IPS-15b (cell line): ENCODE results near the gene DLGAP5.

Source experiments
- H3K27me3 ChIP-seq: one replicate; pipeline ENCODE4 v1.6.1; 2013; ENCODE audit warnings: low read length; ENCODE audit not compliant: control insufficient read depth, insufficient read depth
- H3K36me3 ChIP-seq: one replicate; pipeline ENCODE4 v1.6.1; 2013; ENCODE audit warnings: low read length; ENCODE audit not compliant: control insufficient read depth, insufficient read depth
- H3K4me1 ChIP-seq: one replicate; pipeline ENCODE4 v1.6.1; 2013; ENCODE audit warnings: mild to moderate bottlenecking, low read length; ENCODE audit not compliant: control insufficient read depth, insufficient read depth
- H3K4me3 ChIP-seq: one replicate; pipeline ENCODE4 v1.5.1; 2013; ENCODE audit warnings: low read depth, low read length
- H3K9ac ChIP-seq: one replicate; pipeline ENCODE4 v1.6.1; 2013; ENCODE audit warnings: low read depth, mild to moderate bottlenecking, low read length
- H3K9me3 ChIP-seq: one replicate; pipeline ENCODE4 v1.6.1; 2013; ENCODE audit warnings: mild to moderate bottlenecking, low read length; ENCODE audit not compliant: control insufficient read depth, insufficient read depth

Gene DLGAP5

DNA sequence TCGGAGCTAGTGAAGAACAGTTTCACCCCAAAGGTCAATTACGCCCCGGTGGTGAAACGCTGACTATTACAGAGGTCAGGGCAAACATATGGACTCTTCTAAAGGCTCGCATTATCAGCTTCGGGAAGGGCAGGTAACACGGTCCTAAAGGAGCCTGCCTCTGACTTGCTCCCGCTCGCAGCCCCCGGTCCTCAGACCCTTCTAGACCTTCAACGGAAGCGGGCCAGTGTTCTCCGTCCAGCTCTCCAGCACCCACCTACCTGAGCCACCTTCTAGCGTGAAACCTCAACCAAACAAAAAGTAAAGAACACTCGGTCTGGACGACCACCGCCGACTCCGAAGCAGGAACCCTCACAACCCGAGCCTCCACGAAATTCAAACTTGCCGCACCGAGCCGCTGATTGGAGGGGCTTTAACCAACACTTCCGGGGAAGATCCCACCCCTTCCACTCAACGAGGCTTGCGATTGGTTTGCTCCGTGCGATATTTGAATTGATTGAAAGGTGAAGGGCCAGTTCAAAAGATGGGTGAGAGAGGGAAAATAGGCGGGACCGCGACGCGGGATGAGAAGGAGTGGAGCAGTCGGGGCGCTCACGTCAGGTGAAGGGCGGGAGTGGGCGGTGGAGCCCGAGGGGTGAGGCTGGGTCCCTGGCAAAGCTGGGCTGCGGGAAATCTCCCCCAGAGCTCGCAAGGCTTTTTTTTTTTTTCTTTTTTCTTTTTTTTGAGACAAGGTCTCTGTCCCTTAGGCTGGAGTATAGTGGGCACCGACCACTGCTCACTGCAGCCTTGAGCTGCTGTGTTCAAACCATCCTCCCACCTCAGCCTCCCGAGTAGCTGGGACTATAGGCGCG, at the start of gene DLGAP5:
DLGAP5 (minus strand) TSS at position 383 of the 851 bp plus-strand sequence. CDS start 2,406 bp downstream, outside the sequence.
- Histone ChIP-seq H3K4me1 (peaks cover 3% of the 10 kb centered on the region), H3K9me3 (no peaks in the 10 kb centered on the region), H3K36me3 (no peaks in the 10 kb centered on the region), H3K4me3 (peak within 1 kb of the TSS; percentile 97), H3K9ac (peak within 1 kb of the TSS; percentile 84), H3K27me3 (no peaks in the 10 kb centered on the region)

GRCh38 chr14:55240526-55241178, 49.3 kb upstream of the DLGAP5 start:
- H3K9me3 ChIP-seq: no peaks in the 10 kb centered on the region
- peak overlapping the region; percentile 44 for H3K4me3 ChIP-seq

GRCh38 chr14:55239320-55239719, 47.9 kb upstream of the DLGAP5 start:
- Histone ChIP-seq H3K4me1 (no peaks in the 10 kb centered on the region), H3K36me3 (no peaks in the 10 kb centered on the region), H3K9me3 (no peaks in the 10 kb centered on the region), H3K27me3 (peaks cover 14% of the 10 kb centered on the region), H3K4me3 (no peak overlapping the region), H3K9ac (no peak overlapping the region)

More at GRCh38 chr14:55240526-55241178, 49.3 kb upstream of the DLGAP5 start:
- H3K4me1 ChIP-seq: no peaks in the 10 kb centered on the region
- H3K9ac ChIP-seq: no peak overlapping the region
- H3K27me3 ChIP-seq: peaks cover 14% of the 10 kb centered on the region
- no peaks in the 10 kb centered on the region for H3K36me3 ChIP-seq

GRCh38 chr14:55238019-55238680, 46.8 kb upstream of the DLGAP5 start:
- H3K27me3 ChIP-seq: peaks cover 14% of the 10 kb centered on the region
- H3K36me3 ChIP-seq: no peaks in the 10 kb centered on the region
- H3K9me3 ChIP-seq: no peaks in the 10 kb centered on the region
- H3K9ac ChIP-seq: no peak overlapping the region
- no peak overlapping the region for H3K4me3 ChIP-seq
- no peaks in the 10 kb centered on the region for H3K4me1 ChIP-seq

- H3K27me3 ChIP-seq: no peaks in the 10 kb centered on the region
- H3K9ac ChIP-seq: no peak overlapping the region
- H3K9me3 ChIP-seq: no peaks in the 10 kb centered on the region
- H3K4me3 ChIP-seq: no peak overlapping the region
- H3K36me3 ChIP-seq: no peaks in the 10 kb centered on the region
- H3K4me1 ChIP-seq: no peaks in the 10 kb centered on the region
These were observed 42.2 kb upstream of the DLGAP5 start for GRCh38 chr14:55233591-55233990.

GRCh38 chr14:55228261-55228660, 36.9 kb upstream of the DLGAP5 start:
- no peaks in the 10 kb centered on the region for H3K36me3 ChIP-seq
- H3K9ac ChIP-seq: no peak overlapping the region
- H3K4me1 ChIP-seq: no peaks in the 10 kb centered on the region
- H3K9me3 ChIP-seq: no peaks in the 10 kb centered on the region
- H3K27me3 ChIP-seq: no peaks in the 10 kb centered on the region
- H3K4me3 ChIP-seq: no peak overlapping the region

DNA sequence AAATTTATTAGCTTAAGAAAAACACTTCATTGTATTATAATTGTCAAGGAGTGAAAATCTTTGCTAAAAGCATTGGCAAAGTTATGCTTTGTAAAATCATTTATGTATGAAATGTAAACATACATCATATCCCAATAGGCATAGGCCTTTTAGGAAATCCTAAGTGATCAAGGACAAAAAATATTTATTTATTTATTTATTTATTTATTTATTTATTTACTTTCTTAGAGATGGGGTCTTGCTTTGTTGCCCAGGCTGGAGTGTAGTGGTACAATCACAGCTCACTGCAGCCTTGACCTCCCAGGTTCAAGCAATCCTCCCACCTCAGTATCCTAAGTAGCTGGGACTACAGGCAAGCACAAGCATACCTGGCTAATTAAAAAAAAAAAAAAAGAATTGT, 32.0 kb upstream of the DLGAP5 start:
- Histone ChIP-seq H3K4me3 (no peak overlapping the region), H3K27me3 (no peaks in the 10 kb centered on the region), H3K9me3 (no peaks in the 10 kb centered on the region), H3K36me3 (no peaks in the 10 kb centered on the region), H3K9ac (no peak overlapping the region), H3K4me1 (no peaks in the 10 kb centered on the region)

GRCh38 chr14:55221968-55222367, 30.6 kb upstream of the DLGAP5 start:
- Histone ChIP-seq H3K9ac (no peak overlapping the region), H3K4me3 (no peak overlapping the region), H3K27me3 (no peaks in the 10 kb centered on the region), H3K4me1 (no peaks in the 10 kb centered on the region), H3K9me3 (no peaks in the 10 kb centered on the region), H3K36me3 (no peaks in the 10 kb centered on the region)

GRCh38 chr14:55221186-55221585, 29.8 kb upstream of the DLGAP5 start:
- no peaks in the 10 kb centered on the region for H3K36me3 ChIP-seq
- no peaks in the 10 kb centered on the region for H3K27me3 ChIP-seq
- no peak overlapping the region for H3K4me3 ChIP-seq
- no peaks in the 10 kb centered on the region for H3K4me1 ChIP-seq
- H3K9ac ChIP-seq: no peak overlapping the region
- H3K9me3 ChIP-seq: no peaks in the 10 kb centered on the region

GRCh38 chr14:55220230-55220629, 28.8 kb upstream of the DLGAP5 start:
- Histone ChIP-seq H3K4me1 (no peaks in the 10 kb centered on the region), H3K36me3 (no peaks in the 10 kb centered on the region), H3K27me3 (no peaks in the 10 kb centered on the region), H3K9ac (no peak overlapping the region), H3K4me3 (no peak overlapping the region), H3K9me3 (no peaks in the 10 kb centered on the region)

- H3K9me3 ChIP-seq: no peaks in the 10 kb centered on the region
- no peaks in the 10 kb centered on the region for H3K36me3 ChIP-seq
- no peaks in the 10 kb centered on the region for H3K4me1 ChIP-seq
- H3K27me3 ChIP-seq: no peaks in the 10 kb centered on the region
- H3K9ac ChIP-seq: no peak overlapping the region
- no peak overlapping the region for H3K4me3 ChIP-seq
These were observed 21.2 kb upstream of the DLGAP5 start for GRCh38 chr14:55212634-55213033.
